Activated CD4-positive, alpha-beta T cell treated with anti-CD3 and anti-CD28 coated beads, Interleukin-2, amount 10 ng/mL, durations not matched to agents 24 days and 14 days (primary cell): Measurements from ENCODE around the gene SPRED2. TPM values are rescaled to one million over a fixed set of nuclear protein-coding genes. Genes with fewer than 3 reads are reported as not detected.

Experiments
- DNase-seq: peaks from one replicate; pipeline ENCODE4 v3.0.0; 2022
- H3K27ac Mint-ChIP-seq: one replicate; pipeline ENCODE4 v1.8.0; 2022; ENCODE audit warnings: mild to moderate bottlenecking, mixed read lengths
- H3K27me3 Mint-ChIP-seq: one replicate; pipeline ENCODE4 v1.8.0; 2022; ENCODE audit warnings: mixed read lengths
- H3K36me3 Mint-ChIP-seq: one replicate; pipeline ENCODE4 v1.8.0; 2022; ENCODE audit warnings: low read depth, mild to moderate bottlenecking, mixed read lengths
- H3K4me1 Mint-ChIP-seq: one replicate; pipeline ENCODE4 v1.8.0; 2021; ENCODE audit warnings: mixed read lengths
- H3K4me3 Mint-ChIP-seq: one replicate; pipeline ENCODE4 v1.8.0; 2022; ENCODE audit warnings: mild to moderate bottlenecking, moderate library complexity, mixed read lengths
- H3K9me3 Mint-ChIP-seq: one replicate; pipeline ENCODE4 v1.8.0; 2021; ENCODE audit warnings: mixed read lengths
- intact Hi-C: fragments of 100-400 bp; cut with micrococcal nuclease; formaldehyde crosslinking; loops from one replicate; pipeline ENCODE4 v1.15.1; 2023
- total RNA-seq: library from RNA; stranded (reverse); gene quantifications from 2 replicates; pipeline ENCODE4 v1.2.3, GENCODE V29; 2022

Gene SPRED2
- total RNA-seq, 1 donor from 2014 or later, result 9.2 TPM

DNA sequence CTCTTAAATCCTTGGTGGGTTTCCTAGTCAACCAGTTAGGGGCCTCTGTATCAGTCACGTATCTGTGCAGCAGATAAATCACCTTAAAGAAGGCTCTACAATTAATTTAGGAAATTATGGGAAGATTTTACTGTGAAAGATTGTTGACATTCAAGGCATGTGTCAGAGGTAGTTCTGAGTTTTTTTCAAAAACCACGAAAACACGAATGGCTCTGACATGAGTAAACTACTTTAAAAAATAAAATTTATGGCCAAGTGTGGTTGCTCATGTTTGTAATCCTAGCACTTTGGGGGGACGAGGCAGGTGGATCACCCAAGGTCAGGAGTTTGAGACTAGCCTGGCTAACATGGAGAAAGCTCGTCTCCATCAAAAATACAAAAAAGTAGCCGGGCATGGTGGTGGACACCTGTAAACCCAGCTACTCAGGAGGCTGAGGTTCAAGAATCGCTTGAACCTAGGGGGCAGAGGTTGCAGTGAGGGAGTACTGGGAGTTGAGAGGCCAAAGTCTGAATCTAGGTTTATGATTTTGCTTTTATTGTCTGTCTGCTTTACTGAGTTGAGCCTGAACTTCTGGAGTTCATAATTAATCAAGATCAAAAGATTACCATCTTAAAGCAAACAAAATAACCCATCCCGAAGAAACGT, 77.1 kb downstream of the SPRED2 start:
- H3K4me3 Mint-ChIP-seq, result no peak overlapping the region
- intact Hi-C loops, result loop anchor here (5.0 kb wide), 1 partner anchor 33 kb away; no protein-coding TSS in a partner anchor
- no peak for DNase-seq
- no peak overlapping the region for H3K27ac Mint-ChIP-seq
- H3K4me1 Mint-ChIP-seq, result peaks cover 51% of the 10 kb centered on the region
- no peaks in the 10 kb centered on the region for H3K36me3 Mint-ChIP-seq
- no peaks in the 10 kb centered on the region for H3K9me3 Mint-ChIP-seq
- H3K27me3 Mint-ChIP-seq, result peaks cover 8% of the 10 kb centered on the region

GRCh38 chr2:65354773-65355172, 77.6 kb downstream of the SPRED2 start:
- H3K4me1 Mint-ChIP-seq, result peaks cover 51% of the 10 kb centered on the region
- no peak overlapping the region for H3K4me3 Mint-ChIP-seq
- H3K27ac Mint-ChIP-seq, result no peak overlapping the region
- no peak for DNase-seq
- peaks cover 8% of the 10 kb centered on the region for H3K27me3 Mint-ChIP-seq
- H3K36me3 Mint-ChIP-seq, result no peaks in the 10 kb centered on the region
- intact Hi-C loops, result loop anchor here (5.0 kb wide), 1 partner anchor 32 kb away; no protein-coding TSS in a partner anchor
- no peaks in the 10 kb centered on the region for H3K9me3 Mint-ChIP-seq

DNA sequence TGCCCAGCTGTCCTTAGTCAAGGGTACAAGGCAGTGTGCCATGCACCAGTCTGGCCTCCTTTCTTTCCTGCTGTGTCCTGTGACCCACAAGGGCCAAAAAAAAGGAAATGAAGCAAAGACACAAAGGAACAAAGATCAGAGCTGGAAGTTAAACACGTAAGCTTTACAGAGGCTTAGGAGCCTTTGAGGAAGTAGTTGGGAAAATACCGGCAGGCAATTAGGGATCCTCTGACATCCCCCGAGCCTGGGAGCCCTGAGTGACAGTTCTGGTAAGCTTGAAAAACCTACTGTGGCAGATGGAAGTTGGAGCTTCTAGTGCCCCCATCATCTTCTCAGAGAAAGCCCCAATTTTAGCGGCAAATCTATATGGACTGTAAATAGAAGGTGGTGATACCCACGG, 78.5 kb downstream of the SPRED2 start:
- H3K27me3 Mint-ChIP-seq, result peaks cover 8% of the 10 kb centered on the region
- intact Hi-C loops, result no loop called here
- H3K36me3 Mint-ChIP-seq, result no peaks in the 10 kb centered on the region
- no peak overlapping the region for H3K4me3 Mint-ChIP-seq
- H3K9me3 Mint-ChIP-seq, result no peaks in the 10 kb centered on the region
- no peak for DNase-seq
- H3K27ac Mint-ChIP-seq, result no peak overlapping the region
- peaks cover 45% of the 10 kb centered on the region for H3K4me1 Mint-ChIP-seq

- H3K4me3 Mint-ChIP-seq, result no peak overlapping the region
- peaks cover 8% of the 10 kb centered on the region for H3K27me3 Mint-ChIP-seq
- no peaks in the 10 kb centered on the region for H3K36me3 Mint-ChIP-seq
- H3K9me3 Mint-ChIP-seq, result peaks cover 3% of the 10 kb centered on the region
- intact Hi-C loops, result no loop called here
- no peak for DNase-seq
- no peak overlapping the region for H3K27ac Mint-ChIP-seq
- peaks cover 40% of the 10 kb centered on the region for H3K4me1 Mint-ChIP-seq
Measured at GRCh38 chr2:65353046-65353445, 79.4 kb downstream of the SPRED2 start.

DNA sequence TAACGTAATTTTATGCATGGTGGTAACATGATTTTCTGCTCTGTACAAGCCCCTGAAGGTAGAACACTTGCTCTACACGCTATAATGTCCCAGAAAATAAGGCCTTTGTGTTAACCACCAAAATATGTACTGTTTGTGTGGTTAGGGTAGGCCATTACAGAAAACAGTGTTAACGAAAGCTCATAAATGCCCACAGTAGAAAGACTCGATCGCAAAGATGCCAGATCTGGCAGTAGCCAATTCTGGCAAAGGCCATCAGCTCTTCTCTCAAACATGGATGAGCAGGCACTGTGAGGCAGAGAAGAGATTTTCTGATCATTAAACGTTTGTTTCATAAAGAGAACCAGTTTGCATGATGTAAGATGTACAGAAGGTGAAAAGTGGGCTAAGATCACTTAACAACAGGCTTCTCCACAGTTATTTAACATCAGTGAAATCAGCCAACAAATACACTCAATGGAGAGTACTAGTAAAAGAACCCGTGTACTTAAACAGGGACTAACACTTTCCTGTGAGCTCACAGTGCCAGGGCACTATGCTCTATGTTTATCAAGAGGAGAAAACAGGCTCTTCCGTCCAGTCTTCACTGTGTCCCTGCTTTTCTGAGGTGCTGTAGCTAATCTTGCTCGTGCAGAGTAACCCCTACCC, 80.3 kb downstream of the SPRED2 start:
- no peaks in the 10 kb centered on the region for H3K36me3 Mint-ChIP-seq
- peaks cover 30% of the 10 kb centered on the region for H3K4me1 Mint-ChIP-seq
- DNase-seq, result no peak
- no peak overlapping the region for H3K4me3 Mint-ChIP-seq
- no peak overlapping the region for H3K27ac Mint-ChIP-seq
- peaks cover 8% of the 10 kb centered on the region for H3K27me3 Mint-ChIP-seq
- peaks cover 9% of the 10 kb centered on the region for H3K9me3 Mint-ChIP-seq
- intact Hi-C loops, result no loop called here

DNA sequence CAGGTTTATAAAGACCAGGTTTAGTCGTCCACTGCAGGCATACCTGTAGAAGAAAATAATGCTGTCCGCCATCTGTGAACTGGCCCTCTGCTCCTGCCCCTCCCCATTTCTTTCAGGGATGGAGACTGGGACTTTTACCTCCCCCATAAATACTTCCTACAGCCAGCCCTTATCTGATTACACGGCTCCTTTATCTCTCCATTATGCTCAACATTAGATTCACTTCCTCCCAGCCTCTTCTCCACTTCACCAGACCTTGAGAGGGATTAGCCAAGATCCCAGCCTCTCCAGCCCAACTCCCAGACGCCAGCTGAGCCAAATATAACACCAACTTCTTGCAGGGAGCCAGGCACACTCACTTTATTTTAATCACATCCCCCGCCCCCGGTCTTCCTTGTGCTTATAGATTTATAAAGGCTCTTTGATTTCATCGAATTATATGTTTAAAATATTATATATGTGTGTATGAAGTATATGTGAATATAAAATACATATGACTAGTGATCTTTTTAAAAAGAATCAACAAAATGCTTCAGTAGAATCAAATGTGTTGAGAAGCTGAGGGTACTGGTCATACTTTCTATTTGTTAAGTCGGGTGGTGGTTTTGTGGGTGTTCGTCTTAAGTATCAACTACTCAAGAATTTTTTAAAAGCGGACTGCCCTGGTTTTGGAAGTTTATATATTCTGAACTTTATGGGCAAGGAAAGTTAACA, 81.0 kb downstream of the SPRED2 start:
- peaks cover 8% of the 10 kb centered on the region for H3K27me3 Mint-ChIP-seq
- H3K27ac Mint-ChIP-seq, result no peak overlapping the region
- H3K4me3 Mint-ChIP-seq, result no peak overlapping the region
- intact Hi-C loops, result no loop called here
- peaks cover 9% of the 10 kb centered on the region for H3K9me3 Mint-ChIP-seq
- peaks cover 27% of the 10 kb centered on the region for H3K4me1 Mint-ChIP-seq
- no peaks in the 10 kb centered on the region for H3K36me3 Mint-ChIP-seq
- no peak for DNase-seq

DNA sequence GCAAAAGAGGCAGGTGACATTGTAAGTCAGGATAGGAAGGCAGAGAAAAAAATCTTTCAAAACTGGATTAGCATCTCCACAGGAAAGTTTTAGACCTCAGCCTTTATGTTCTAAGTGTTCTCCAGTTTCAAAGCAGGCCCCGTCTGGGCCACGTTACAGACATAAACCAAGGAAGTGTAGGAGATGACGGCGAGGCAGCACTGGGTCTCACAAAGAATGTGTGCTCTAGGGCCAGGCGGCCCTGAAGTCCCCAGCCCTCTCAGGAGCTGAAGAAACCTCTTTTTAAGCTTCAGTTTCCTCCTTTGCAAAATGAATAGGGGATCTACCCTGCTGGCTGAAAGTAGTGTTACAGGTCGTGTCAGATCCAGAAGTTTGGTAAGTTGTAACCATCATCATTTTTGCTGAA, 81.7 kb downstream of the SPRED2 start:
- Mint-ChIP-seq H3K27ac (no peak overlapping the region), H3K9me3 (peaks cover 9% of the 10 kb centered on the region), H3K4me3 (no peak overlapping the region), H3K27me3 (peaks cover 3% of the 10 kb centered on the region), H3K4me1 (peaks cover 23% of the 10 kb centered on the region), H3K36me3 (no peaks in the 10 kb centered on the region)
- no peak for DNase-seq
- intact Hi-C loops, result no loop called here

DNA sequence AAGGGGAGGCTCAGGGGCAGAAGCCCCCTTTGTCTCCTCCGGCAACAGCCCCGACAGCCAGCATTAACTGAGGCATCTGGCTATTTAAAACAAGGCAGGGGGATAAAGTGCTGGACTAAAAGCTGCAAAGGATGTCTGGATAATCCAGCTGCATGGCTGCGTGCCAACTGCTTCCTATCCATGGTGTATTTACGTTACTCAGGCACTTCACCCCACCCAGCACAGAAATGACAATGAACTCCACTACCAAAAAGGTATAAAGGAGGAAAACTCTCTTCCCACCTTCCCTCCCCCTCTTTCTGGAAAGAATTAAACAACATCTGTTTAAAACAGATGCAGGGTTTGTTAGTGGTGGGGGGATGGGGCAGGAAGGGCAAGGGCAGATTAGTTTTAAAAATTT, 82.5 kb downstream of the SPRED2 start:
- peaks cover 3% of the 10 kb centered on the region for H3K27me3 Mint-ChIP-seq
- H3K36me3 Mint-ChIP-seq, result no peaks in the 10 kb centered on the region
- H3K9me3 Mint-ChIP-seq, result peaks cover 9% of the 10 kb centered on the region
- H3K4me3 Mint-ChIP-seq, result no peak overlapping the region
- no peak for DNase-seq
- peaks cover 18% of the 10 kb centered on the region for H3K4me1 Mint-ChIP-seq
- H3K27ac Mint-ChIP-seq, result no peak overlapping the region
- intact Hi-C loops, result no loop called here

DNA sequence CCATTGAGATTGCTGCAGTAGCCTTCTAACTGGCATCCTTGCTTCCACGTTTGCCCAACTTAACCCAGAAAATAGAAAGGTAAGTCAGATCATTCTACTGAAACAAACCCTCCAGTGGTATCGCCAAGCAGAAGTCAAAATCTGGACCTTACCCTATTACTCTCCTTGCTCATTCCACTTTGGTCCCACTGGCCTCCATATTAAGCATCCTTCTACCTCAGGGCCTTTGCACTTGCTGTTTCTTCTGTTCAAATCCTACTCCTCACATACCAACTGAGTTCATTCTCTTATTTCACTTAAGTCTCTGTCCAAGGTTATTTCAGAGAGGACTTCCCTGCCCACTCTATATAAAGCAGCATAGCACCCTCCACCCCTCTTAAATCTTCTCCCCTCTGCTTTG, 84.5 kb downstream of the SPRED2 start:
- Mint-ChIP-seq H3K9me3 (peaks cover 9% of the 10 kb centered on the region), H3K27me3 (no peaks in the 10 kb centered on the region), H3K4me3 (no peak overlapping the region), H3K4me1 (peaks cover 13% of the 10 kb centered on the region), H3K27ac (no peak overlapping the region), H3K36me3 (no peaks in the 10 kb centered on the region)
- intact Hi-C loops, result no loop called here
- DNase-seq, result no peak

DNA sequence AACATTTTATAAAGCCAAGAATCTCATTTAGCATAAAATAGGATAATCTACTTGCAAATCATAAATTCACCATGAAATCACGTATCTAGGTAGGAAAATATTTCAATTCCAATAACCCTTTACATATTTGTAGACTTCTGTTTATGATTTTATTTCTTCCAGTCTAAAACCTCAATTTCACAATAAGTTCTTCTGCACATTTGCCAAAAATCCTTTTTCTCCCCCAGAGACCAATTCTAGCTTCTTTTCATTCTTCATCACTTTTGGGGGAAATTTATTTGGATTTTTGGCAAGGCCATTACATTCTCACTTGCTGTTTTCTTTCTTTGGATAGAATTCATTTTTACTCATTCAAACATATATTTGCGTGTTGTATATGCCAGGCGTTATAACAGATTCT, 86.8 kb downstream of the SPRED2 start:
- H3K36me3 Mint-ChIP-seq, result no peaks in the 10 kb centered on the region
- intact Hi-C loops, result no loop called here
- no peak for DNase-seq
- H3K27ac Mint-ChIP-seq, result no peak overlapping the region
- no peak overlapping the region for H3K4me3 Mint-ChIP-seq
- H3K4me1 Mint-ChIP-seq, result peaks cover 7% of the 10 kb centered on the region
- H3K9me3 Mint-ChIP-seq, result peaks cover 9% of the 10 kb centered on the region
- no peaks in the 10 kb centered on the region for H3K27me3 Mint-ChIP-seq

GRCh38 chr2:65344689-65345088, 87.7 kb downstream of the SPRED2 start:
- H3K36me3 Mint-ChIP-seq, result no peaks in the 10 kb centered on the region
- H3K4me3 Mint-ChIP-seq, result no peak overlapping the region
- intact Hi-C loops, result no loop called here
- H3K27ac Mint-ChIP-seq, result no peak overlapping the region
- H3K9me3 Mint-ChIP-seq, result peaks cover 9% of the 10 kb centered on the region
- no peaks in the 10 kb centered on the region for H3K27me3 Mint-ChIP-seq
- DNase-seq, result no peak
- H3K4me1 Mint-ChIP-seq, result peaks cover 2% of the 10 kb centered on the region

GRCh38 chr2:65344182-65344581, 88.2 kb downstream of the SPRED2 start:
- peaks cover 9% of the 10 kb centered on the region for H3K9me3 Mint-ChIP-seq
- no peak overlapping the region for H3K4me3 Mint-ChIP-seq
- H3K27me3 Mint-ChIP-seq, result no peaks in the 10 kb centered on the region
- H3K27ac Mint-ChIP-seq, result no peak overlapping the region
- no peaks in the 10 kb centered on the region for H3K36me3 Mint-ChIP-seq
- intact Hi-C loops, result no loop called here
- DNase-seq, result no peak
- H3K4me1 Mint-ChIP-seq, result peaks cover 2% of the 10 kb centered on the region

DNA sequence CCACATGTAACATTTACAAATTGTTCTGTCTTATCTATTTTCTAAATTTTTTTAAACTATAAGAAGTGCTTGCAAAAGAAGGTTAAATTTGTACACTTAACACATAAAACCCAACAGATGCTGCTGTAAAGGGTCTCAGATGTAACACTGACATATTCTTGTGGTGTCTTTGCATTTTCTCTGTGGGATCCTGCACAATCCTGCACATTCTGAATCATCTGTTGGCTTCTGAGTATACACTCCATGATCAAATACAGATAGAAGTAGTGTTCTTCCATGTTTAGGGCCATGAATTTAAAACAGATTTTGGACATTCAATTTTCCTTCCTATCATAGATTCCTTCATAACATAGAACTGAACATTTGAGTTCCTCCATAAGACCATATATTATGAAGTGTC, 89.0 kb downstream of the SPRED2 start:
- no peak for DNase-seq
- no peaks in the 10 kb centered on the region for H3K27me3 Mint-ChIP-seq
- no peaks in the 10 kb centered on the region for H3K36me3 Mint-ChIP-seq
- no peak overlapping the region for H3K27ac Mint-ChIP-seq
- intact Hi-C loops, result no loop called here
- peaks cover 9% of the 10 kb centered on the region for H3K9me3 Mint-ChIP-seq
- no peak overlapping the region for H3K4me3 Mint-ChIP-seq
- H3K4me1 Mint-ChIP-seq, result no peaks in the 10 kb centered on the region

DNA sequence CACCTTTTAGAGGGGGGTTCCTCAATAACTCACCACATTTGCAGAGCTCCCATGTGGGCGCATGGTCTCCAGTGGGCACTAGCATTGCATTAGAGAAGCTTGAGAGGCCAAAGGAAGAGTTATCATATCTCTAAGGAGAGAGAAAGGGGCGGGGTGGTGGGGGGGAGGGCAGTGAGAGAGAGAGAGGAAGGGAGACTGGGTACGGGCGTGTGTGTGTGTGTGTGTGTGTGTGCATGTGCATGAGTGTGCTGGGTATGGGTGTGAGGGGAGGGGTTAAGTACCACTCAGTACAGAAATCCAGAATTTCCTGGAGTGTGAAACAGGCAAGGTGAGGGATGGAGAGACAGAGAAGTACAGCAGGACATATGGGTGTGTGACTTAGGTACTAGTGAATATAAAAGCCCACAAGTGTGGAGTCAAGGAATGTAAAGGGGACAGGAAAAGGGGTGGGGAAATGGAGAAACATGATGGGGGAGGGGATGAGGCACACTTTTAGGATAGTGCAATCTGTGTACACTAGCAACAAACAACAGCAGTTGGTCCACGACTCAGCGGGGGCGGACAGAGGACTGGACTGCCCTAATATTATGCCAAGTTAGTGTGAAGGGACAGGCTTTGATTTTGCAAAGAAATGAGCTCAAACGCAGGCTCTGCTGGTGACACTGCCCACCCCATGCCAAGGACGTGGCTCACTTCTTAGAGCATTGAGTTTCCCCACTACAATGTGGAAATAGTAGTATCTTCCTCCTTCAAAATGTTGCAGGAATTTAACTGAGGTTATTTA, 91.3 kb downstream of the SPRED2 start:
- Mint-ChIP-seq H3K4me3 (no peak overlapping the region), H3K9me3 (no peaks in the 10 kb centered on the region), H3K4me1 (no peaks in the 10 kb centered on the region), H3K27ac (no peak overlapping the region), H3K27me3 (no peaks in the 10 kb centered on the region), H3K36me3 (no peaks in the 10 kb centered on the region)
- intact Hi-C loops, result no loop called here
- DNase-seq, result no peak
